Lung (tissue), 12 donors: Measurements from ENCODE around the gene MSMP. TPM values are rescaled to one million over a fixed set of nuclear protein-coding genes. Genes with fewer than 3 reads are reported as not detected.

Experiments used
- ATAC-seq: fragments of 200-7000 bp; cut with Tn5 transposase; one replicate; pipeline ENCODE4 v1.9.1; 2020; ENCODE audit warnings: moderate number of reproducible peaks; ENCODE audit not compliant: insufficient read depth, low FRiP score
- DNase-seq, 3 donors: peaks; one replicate each; pipeline ENCODE4 v3.0.0-alpha.2; 2013 to 2017
- H3K27ac ChIP-seq, 2 donors: one replicate each; pipeline ENCODE4 v1.5.1; 2013; ENCODE audit warnings: mild to moderate bottlenecking in 2 of 2, moderate library complexity in 2 of 2, control low read depth in 1 of 2, inconsistent platforms in 1 of 2, low read depth in 1 of 2, low read length in 1 of 2
- H3K27me3 ChIP-seq, 3 donors: one replicate each; pipeline ENCODE4 v1.5.1; 2013; ENCODE audit warnings: low read length in 2 of 3; ENCODE audit not compliant: control insufficient read depth in 3 of 3, insufficient read depth in 3 of 3
- H3K36me3 ChIP-seq, 4 donors: one replicate each; pipeline ENCODE4 v1.5.1; 2013; ENCODE audit warnings: low read length in 4 of 4, mild to moderate bottlenecking in 1 of 4, moderate library complexity in 1 of 4; ENCODE audit not compliant: control insufficient read depth in 4 of 4, insufficient read depth in 4 of 4
- H3K4me1 ChIP-seq, 5 donors: one replicate each; pipeline ENCODE4 v1.5.1; 2013; ENCODE audit warnings: low read length in 5 of 5, mild to moderate bottlenecking in 2 of 5, moderate library complexity in 1 of 5; ENCODE audit not compliant: control insufficient read depth in 5 of 5, insufficient read depth in 5 of 5
- H3K4me3 ChIP-seq: one replicate; pipeline ENCODE4 v1.5.1; 2013; ENCODE audit warnings: mild to moderate bottlenecking, control low read depth, moderate library complexity
- H3K9ac ChIP-seq, 2 donors: one replicate each; pipeline ENCODE4 v1.5.1; 2013; ENCODE audit warnings: low read length in 2 of 2, control low read depth in 1 of 2; ENCODE audit not compliant: insufficient read depth in 1 of 2
- H3K9me3 ChIP-seq, 4 donors: one replicate each; pipeline ENCODE4 v1.5.1; 2013; ENCODE audit warnings: low read length in 3 of 4, mild to moderate bottlenecking in 1 of 4, moderate library complexity in 1 of 4; ENCODE audit not compliant: control insufficient read depth in 4 of 4, insufficient read depth in 3 of 4
- CTCF ChIP-seq: IDR thresholded peaks from 2 replicates; pipeline ENCODE4 v1.5.1; 2012; ENCODE audit warnings: mild to moderate bottlenecking; ENCODE audit errors: control extremely low read depth, extremely low read depth
- WGBS, 2 donors: extraction: QIAGEN DNeasy Blood & Tissue Kit; methylation state at CpG; one replicate each; pipeline ENCODE4 v1.1.7; 2013; 5-methylcytosine and 5-hydroxymethylcytosine counted together
- polyA plus RNA-seq, 2 donors: library from polyadenylated mRNA; stranded (reverse); fragments of 200-250 nt; gene quantifications; one replicate each; pipeline ENCODE4 v1.2.1, GENCODE V29; 2013
- total RNA-seq, 2 donors: library from RNA; depleted of rRNA in 1 of 2; stranded (reverse); fragments of >200 nt in 1 of 2; gene quantifications; one replicate each; pipeline ENCODE4 v1.2.1, GENCODE V29; 2014 to 2021
- donor health status: control.
- donor health status: control.
- donor health status: Bipolar disorder and iron deficiency.
- donor health status: healthy.
- donor health status: DM: yes; HTN: yes; CAD: no.

MSMP gene
- total and polyA plus RNA-seq, 4 donors = 0.62 to 1.6 (median 1.2) TPM; not detected in 1

GRCh38 chr9:35712762-35713400, 41.2 kb downstream of the MSMP start:
- WGBS, 2 donors = 95 to 97% methylated on average over 11 of the region's 11 CpGs
- no peak overlapping the region for H3K4me3 ChIP-seq
- ATAC-seq = no peak
- no peak for DNase-seq
- H3K36me3 ChIP-seq = peaks cover 36 to 75% (median 67%) of the 10 kb centered on the region in 4 donors
- TF ChIP-seq CTCF = no peak
- H3K9me3 ChIP-seq = no peaks in the 10 kb centered on the region
- no peak overlapping the region for H3K27ac ChIP-seq
- H3K27me3 ChIP-seq = no peaks in the 10 kb centered on the region
- H3K4me1 ChIP-seq = no peaks in the 10 kb centered on the region
- no peak overlapping the region for H3K9ac ChIP-seq

GRCh38 chr9:35711501-35712428, 42.3 kb downstream of the MSMP start:
- 88 to 94% methylated on average over 21 of the region's 21 CpGs for WGBS, 2 donors
- ATAC-seq = no peak

GRCh38 chr9:35710818-35711500, 43.1 kb downstream of the MSMP start:
- no peak for DNase-seq
- Histone ChIP-seq H3K27ac (no peak overlapping the region), H3K9ac (no peak overlapping the region), H3K4me3 (no peak overlapping the region), H3K4me1 (no peaks in the 10 kb centered on the region), H3K36me3 (peaks cover 41 to 75% (median 69%) of the 10 kb centered on the region in 4 donors), H3K9me3 (no peaks in the 10 kb centered on the region), H3K27me3 (no peaks in the 10 kb centered on the region)
- TF ChIP-seq CTCF = no peak
- no peak for ATAC-seq
- WGBS, 2 donors = 85 to 91% methylated on average over 7 of the region's 7 CpGs

More at GRCh38 chr9:35711501-35712428, 42.3 kb downstream of the MSMP start:
- Histone ChIP-seq H3K4me1 (no peaks in the 10 kb centered on the region), H3K4me3 (no peak overlapping the region), H3K9me3 (no peaks in the 10 kb centered on the region), H3K9ac (no peak overlapping the region), H3K27me3 (no peaks in the 10 kb centered on the region), H3K36me3 (peaks cover 39 to 75% (median 67%) of the 10 kb centered on the region in 4 donors), H3K27ac (no peak overlapping the region)
- DNase-seq = no peak
- TF ChIP-seq CTCF = no peak
